ENCODE data around the gene CAPN14.

Gene CAPN14

GRCh38 chr2:31138037-31138962 lies 79.0 kb downstream of the CAPN14 start, which contains the start of gene GALNT14:
Gene GALNT14 (minus strand): TSS chr2:31138440. CDS start chr2:31138086, 354 bp downstream.
- peak; percentile 9 for DNase-seq

- no peak for DNase-seq
Observed at GRCh38 chr2:31137211-31138036, 79.9 kb downstream of the CAPN14 start.

- DNase-seq: no peak
Observed at GRCh38 chr2:31136732-31137131, 80.6 kb downstream of the CAPN14 start.

GRCh38 chr2:31136000-31136399 lies 81.3 kb downstream of the CAPN14 start:
- no peak for DNase-seq

- DNase-seq: no peak
Observed at GRCh38 chr2:31134480-31134879, 82.8 kb downstream of the CAPN14 start.

- DNase-seq: no peak
Observed at GRCh38 chr2:31132786-31133185, 84.5 kb downstream of the CAPN14 start.

- no peak for DNase-seq
Observed at GRCh38 chr2:31131871-31132270, 85.4 kb downstream of the CAPN14 start.

GRCh38 chr2:31129375-31130171 lies 87.7 kb downstream of the CAPN14 start:
- DNase-seq: no peak

- DNase-seq: no peak
Observed at GRCh38 chr2:31127931-31128330, 89.4 kb downstream of the CAPN14 start.

GRCh38 chr2:31125918-31126695 lies 91.2 kb downstream of the CAPN14 start:
- DNase-seq: no peak

- DNase-seq: no peak
Observed at GRCh38 chr2:31124904-31125303, 92.4 kb downstream of the CAPN14 start.
